ENCODE results near the gene HAVCR1.

HAVCR1 gene

DNA sequence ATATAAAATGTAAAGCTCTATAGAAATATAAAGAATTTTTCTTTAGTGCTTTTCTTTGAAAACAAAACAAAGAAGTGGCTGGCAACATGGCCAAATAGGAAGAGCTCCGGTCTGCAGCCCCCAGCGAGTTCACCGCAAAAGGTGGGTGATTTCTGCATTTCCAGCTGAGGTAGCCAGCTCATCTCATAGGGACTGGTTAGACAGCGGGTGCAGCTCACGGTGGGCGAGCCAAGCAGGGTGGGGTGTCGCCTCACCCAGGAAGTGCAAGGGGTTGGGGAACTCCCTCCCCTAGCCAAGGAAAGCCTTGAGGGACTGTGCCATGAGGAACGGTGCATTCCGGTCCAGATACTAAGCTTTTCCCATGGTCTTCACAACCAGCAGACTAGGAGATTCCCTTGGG, 74.9 kb downstream of the HAVCR1 start:
- DNase-seq = no peak

DNA sequence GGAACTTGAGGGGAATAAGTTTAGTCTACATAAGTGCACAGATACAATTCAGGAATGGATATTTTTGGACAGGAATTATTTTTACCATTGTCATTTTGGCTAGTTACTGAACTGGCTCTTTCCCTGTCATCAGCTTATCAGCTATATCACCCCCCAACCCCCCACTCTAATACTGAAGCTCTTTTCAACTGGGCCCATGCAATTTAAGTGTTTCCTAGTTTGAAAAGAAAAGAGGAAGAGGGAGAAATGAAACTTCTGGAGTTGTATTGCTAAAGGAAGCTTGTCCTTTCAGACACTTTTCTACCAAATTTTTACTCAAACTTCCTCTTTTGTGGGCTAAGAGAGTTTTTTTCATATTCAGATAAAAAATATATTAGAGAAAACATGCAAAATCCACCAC, 77.4 kb downstream of the HAVCR1 start:
- no peak for DNase-seq

Data from stimulated activated CD4-positive, alpha-beta T cell treated with anti-CD3 and anti-CD28 coated beads, Interleukin-4, amount 100 ng/mL, for 4 hours (primary cell).